Panc1 (cell line): ENCODE measurements around the gene CRKL. TPM values are rescaled to one million over a fixed set of nuclear protein-coding genes. Genes with fewer than 3 reads are reported as not detected.

Source experiments
- ATAC-seq: fragments of 200-7000 bp; cut with Tn5 transposase; 2 replicates; pipeline ENCODE4 v1.9.1; 2020; ENCODE audit warnings: mild to moderate bottlenecking, moderate library complexity
- BruUV-seq: library from RNA; stranded (reverse); fragments of 400-500 nt; replicated peaks from 2 replicates; lab custom pipeline; 2021; lab: Mats Ljungman, UMichigan
- CTCF ChIA-PET: fragments of 300-600 bp; sonication (Branson Sonifier 250); formaldehyde crosslinking; loops from one replicate; lab custom pipeline; 2022; ENCODE audit warnings: antibody characterized with exemption; lab: Charles Lee
- POLR2A ChIA-PET: fragments of 300-600 bp; sonication (Branson Sonifier 250); formaldehyde crosslinking; loops from one replicate; lab custom pipeline; 2022; ENCODE audit warnings: antibody characterized with exemption; lab: Charles Lee
- DNase-seq: peaks from one replicate; pipeline ENCODE4 v3.0.0-alpha.2; 2010; ENCODE audit warnings: low read depth, low spot score
- H3K27ac ChIP-seq: 2 replicates; pipeline ENCODE4 v1.5.1; 2011; ENCODE audit warnings: mild to moderate bottlenecking, low read length, inconsistent platforms
- H3K27me3 ChIP-seq: fragments of 200-500 bp; sonication (Bioruptor generic); 2 replicates; pipeline ENCODE4 v1.6.0; 2014; ENCODE audit warnings: low read length, inconsistent platforms; ENCODE audit not compliant: control insufficient read depth, insufficient read depth
- H3K36me3 ChIP-seq: fragments of 200-500 bp; sonication (Bioruptor generic); 2 replicates; pipeline ENCODE4 v1.5.1; 2014; ENCODE audit warnings: inconsistent platforms, mild to moderate bottlenecking, low read length, moderate library complexity; ENCODE audit not compliant: control insufficient read depth, insufficient read depth
- H3K4me1 ChIP-seq: 2 replicates; pipeline ENCODE4 v1.5.1; 2011; ENCODE audit warnings: inconsistent platforms, mild to moderate bottlenecking, low read length, moderate library complexity; ENCODE audit not compliant: control insufficient read depth, insufficient read depth
- H3K4me3 ChIP-seq, 2 experiments: 2 replicates each; pipeline ENCODE4 v1.5.1; 2011 to 2012; ENCODE audit warnings: low read depth in 2 of 2, low read length in 2 of 2, mild to moderate bottlenecking in 2 of 2, inconsistent platforms in 1 of 2, moderate library complexity in 1 of 2
- H3K9me3 ChIP-seq: fragments of 200-500 bp; sonication (Bioruptor generic); 2 replicates; pipeline ENCODE4 v1.5.1; 2014; ENCODE audit warnings: low read depth, mild to moderate bottlenecking, inconsistent platforms, low read length, moderate library complexity; ENCODE audit not compliant: control insufficient read depth, insufficient read depth
- POLR2AphosphoS5 ChIP-seq: IDR thresholded peaks from 2 replicates; pipeline ENCODE4 v1.6.1; 2012; ENCODE audit warnings: mild to moderate bottlenecking, low read depth, low read length, moderate library complexity
- SIN3A ChIP-seq: IDR thresholded peaks from 2 replicates; pipeline ENCODE4 v1.6.1; 2012; ENCODE audit warnings: low read depth, mild to moderate bottlenecking, low read length, moderate library complexity, borderline replicate concordance; ENCODE audit not compliant: insufficient read depth
- TCF7L2 ChIP-seq: IDR thresholded peaks from 2 replicates; pipeline ENCODE4 v1.6.1; 2011; ENCODE audit warnings: mild to moderate bottlenecking, low read depth, low read length, inconsistent platforms
- in situ Hi-C: cut with HindIII; loops from 2 replicates; pipeline ENCODE4 v1.10.0; 2016; ENCODE audit warnings: low sequenced_read_pairs, low pct_unique_long_range_greater_than_20kb
- intact Hi-C: fragments of 100-400 bp; cut with micrococcal nuclease; formaldehyde crosslinking; loops from one replicate; pipeline ENCODE4 v1.10.0; 2022; ENCODE audit not compliant: unreplicated experiment
- total RNA-seq: library from RNA; stranded (reverse); gene quantifications from one replicate; pipeline ENCODE4 v1.2.1, GENCODE V29; 2021; ENCODE audit not compliant: unreplicated experiment
- TF ChIP-seq, protein P1 (sequence below): fragments of 450-650 bp; IDR thresholded peaks from 2 replicates; pipeline ENCODE4 v1.5.1; 2017; ENCODE audit warnings: mild to moderate bottlenecking
- TF ChIP-seq, protein P2 (sequence below), 2 experiments: IDR thresholded peaks; 2 replicates each; pipeline ENCODE4 v1.6.1; 2011 to 2012; ENCODE audit warnings: low read depth in 2 of 2, control low read depth in 1 of 2, low read length in 1 of 2, mild to moderate bottlenecking in 1 of 2, moderate library complexity in 1 of 2; ENCODE audit not compliant: insufficient read depth in 1 of 2

CRKL gene
- total RNA-seq, 1 experiment from 2014 or later: 59.4 TPM

DNA sequence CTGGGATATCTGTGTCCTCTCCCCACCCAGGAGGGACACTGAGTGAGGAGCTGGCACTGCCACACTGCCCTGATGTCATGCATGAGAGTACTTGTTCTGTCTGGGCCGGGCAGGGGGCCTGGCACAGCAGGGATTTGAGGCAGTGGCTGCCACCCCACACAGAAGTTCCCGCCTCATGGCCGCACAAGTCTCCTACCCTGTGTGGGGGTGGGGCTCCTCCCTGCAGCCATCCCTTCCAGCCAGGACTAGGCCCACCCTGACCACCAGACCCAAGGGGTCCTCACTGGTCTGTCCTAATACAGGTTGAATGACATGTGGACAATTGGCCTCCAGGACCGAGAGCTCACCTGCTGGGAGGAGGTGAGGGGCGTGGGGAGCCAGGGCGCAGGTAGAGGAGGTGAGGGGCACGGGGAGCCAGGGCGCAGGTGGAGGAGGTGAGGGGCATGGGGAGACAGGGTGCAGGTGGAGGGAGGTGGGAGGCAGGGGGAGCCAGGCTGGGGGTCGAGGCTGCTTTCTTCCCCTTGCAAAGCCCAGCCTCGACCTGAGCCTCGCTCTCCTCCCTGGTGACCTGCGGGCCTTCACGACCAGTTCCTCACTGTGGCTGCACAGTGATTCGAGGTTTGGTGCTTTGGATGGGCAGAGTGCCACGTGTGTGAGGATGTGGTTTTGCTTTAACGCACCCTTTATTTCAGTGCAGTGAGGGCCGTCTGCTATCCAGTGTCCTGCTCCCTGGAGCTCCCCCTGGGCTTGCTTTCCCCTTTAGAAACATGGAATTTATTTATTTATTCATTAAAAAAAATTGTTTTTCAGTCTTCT lies 72.3 kb downstream of the CRKL start:
- Histone ChIP-seq H3K4me1 (no peaks in the 10 kb centered on the region), H3K27me3 (no peaks in the 10 kb centered on the region), H3K27ac (no peak overlapping the region), H3K9me3 (no peaks in the 10 kb centered on the region), H3K36me3 (no peaks in the 10 kb centered on the region), H3K4me3 (no peak overlapping the region)
- DNase-seq (no peak), ATAC-seq (no peak)
- intact Hi-C loops: no loop called here
- ChIA-PET CTCF (no interaction called here), POLR2A (interaction anchor here (1.3 kb wide), 1 partner anchor 10 kb away, joined by 3 read pairs; no protein-coding TSS in a partner anchor)
- BruUV-seq: no TSS peak
- in situ Hi-C loops: no loop called here
- no peak for TF ChIP-seq POLR2AphosphoS5

DNA sequence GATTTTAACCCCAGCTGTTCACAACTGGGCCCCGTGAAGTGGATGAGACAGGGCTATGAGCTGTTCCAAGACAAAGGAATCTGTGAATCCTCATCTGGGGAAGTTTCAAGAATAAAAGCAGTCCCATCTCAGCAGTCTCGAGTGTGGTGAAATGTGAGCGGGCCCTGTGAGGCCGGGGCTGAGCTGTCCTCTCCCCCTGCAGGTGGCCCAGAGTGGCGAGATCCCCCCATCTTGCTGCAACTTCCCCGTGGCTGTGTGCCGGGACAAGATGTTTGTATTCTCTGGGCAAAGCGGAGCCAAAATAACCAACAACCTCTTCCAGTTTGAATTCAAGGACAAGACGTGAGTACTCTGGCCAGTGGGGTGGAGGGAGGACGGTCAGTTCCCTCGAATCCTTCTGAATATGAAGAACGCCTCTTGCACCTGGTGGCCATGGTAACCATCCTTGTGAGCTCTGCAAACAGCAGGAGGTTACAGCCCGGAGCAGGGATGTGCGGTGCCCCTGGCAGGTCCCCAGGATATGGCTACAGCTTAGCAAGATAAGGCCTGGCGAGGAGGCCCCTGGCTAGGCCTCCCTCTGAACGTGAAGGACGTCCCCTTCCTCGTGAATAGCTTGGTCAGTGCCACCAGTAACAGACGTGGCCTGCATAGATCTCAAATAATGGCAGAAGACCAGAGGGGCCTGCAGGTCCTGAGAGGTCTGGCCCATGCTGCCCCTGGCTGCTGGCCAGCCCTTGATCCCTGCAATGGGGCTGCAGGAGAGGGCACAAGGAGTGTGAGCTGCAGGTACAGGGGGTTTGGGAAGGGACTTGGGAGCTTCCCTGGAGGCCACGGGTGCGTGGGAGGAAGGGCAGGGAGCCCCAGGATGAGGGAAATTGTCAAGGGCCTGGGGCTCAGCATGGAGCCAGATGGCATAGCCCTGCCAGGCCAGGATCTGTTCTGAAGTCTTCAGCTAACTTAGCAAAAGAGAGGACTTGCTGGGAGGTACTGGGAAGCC lies 73.3 kb downstream of the CRKL start:
- BruUV-seq: no TSS peak
- Histone ChIP-seq H3K9me3 (no peaks in the 10 kb centered on the region), H3K36me3 (no peaks in the 10 kb centered on the region), H3K4me1 (no peaks in the 10 kb centered on the region), H3K27ac (no peak overlapping the region), H3K4me3 (no peak overlapping the region), H3K27me3 (no peaks in the 10 kb centered on the region)
- TF ChIP-seq SIN3A (no peak), POLR2AphosphoS5 (no peak), TCF7L2 (no peak)
- TF ChIP-seq, protein P1, sequence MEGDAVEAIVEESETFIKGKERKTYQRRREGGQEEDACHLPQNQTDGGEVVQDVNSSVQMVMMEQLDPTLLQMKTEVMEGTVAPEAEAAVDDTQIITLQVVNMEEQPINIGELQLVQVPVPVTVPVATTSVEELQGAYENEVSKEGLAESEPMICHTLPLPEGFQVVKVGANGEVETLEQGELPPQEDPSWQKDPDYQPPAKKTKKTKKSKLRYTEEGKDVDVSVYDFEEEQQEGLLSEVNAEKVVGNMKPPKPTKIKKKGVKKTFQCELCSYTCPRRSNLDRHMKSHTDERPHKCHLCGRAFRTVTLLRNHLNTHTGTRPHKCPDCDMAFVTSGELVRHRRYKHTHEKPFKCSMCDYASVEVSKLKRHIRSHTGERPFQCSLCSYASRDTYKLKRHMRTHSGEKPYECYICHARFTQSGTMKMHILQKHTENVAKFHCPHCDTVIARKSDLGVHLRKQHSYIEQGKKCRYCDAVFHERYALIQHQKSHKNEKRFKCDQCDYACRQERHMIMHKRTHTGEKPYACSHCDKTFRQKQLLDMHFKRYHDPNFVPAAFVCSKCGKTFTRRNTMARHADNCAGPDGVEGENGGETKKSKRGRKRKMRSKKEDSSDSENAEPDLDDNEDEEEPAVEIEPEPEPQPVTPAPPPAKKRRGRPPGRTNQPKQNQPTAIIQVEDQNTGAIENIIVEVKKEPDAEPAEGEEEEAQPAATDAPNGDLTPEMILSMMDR: no peak
- TF ChIP-seq, protein P2, sequence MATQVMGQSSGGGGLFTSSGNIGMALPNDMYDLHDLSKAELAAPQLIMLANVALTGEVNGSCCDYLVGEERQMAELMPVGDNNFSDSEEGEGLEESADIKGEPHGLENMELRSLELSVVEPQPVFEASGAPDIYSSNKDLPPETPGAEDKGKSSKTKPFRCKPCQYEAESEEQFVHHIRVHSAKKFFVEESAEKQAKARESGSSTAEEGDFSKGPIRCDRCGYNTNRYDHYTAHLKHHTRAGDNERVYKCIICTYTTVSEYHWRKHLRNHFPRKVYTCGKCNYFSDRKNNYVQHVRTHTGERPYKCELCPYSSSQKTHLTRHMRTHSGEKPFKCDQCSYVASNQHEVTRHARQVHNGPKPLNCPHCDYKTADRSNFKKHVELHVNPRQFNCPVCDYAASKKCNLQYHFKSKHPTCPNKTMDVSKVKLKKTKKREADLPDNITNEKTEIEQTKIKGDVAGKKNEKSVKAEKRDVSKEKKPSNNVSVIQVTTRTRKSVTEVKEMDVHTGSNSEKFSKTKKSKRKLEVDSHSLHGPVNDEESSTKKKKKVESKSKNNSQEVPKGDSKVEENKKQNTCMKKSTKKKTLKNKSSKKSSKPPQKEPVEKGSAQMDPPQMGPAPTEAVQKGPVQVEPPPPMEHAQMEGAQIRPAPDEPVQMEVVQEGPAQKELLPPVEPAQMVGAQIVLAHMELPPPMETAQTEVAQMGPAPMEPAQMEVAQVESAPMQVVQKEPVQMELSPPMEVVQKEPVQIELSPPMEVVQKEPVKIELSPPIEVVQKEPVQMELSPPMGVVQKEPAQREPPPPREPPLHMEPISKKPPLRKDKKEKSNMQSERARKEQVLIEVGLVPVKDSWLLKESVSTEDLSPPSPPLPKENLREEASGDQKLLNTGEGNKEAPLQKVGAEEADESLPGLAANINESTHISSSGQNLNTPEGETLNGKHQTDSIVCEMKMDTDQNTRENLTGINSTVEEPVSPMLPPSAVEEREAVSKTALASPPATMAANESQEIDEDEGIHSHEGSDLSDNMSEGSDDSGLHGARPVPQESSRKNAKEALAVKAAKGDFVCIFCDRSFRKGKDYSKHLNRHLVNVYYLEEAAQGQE (IDR thresholded peaks at IDR 0.05; ENCODE audit: insufficient read depth in 1 of 2, low read depth in 2 of 2, low read length in 1 of 2): no peak
- POLR2A ChIA-PET: interaction anchor here (0.6 to 1.3 kb wide), 3 partner anchors 9 to 159 kb away, joined by 3 to 7 read pairs (median 3); no protein-coding TSS in a partner anchor
- intact Hi-C loops (no loop called here), in situ Hi-C loops (no loop called here)
- DNase-seq (no peak), ATAC-seq (no peak)
- CTCF ChIA-PET: no interaction called here
